Effector CD8-positive, alpha-beta T cell (primary cell): ENCODE measurements around the gene COL18A1.

Experiments
- DNase-seq: peaks from one replicate; lab custom pipeline; 2025; lab: John Stamatoyannopoulos, UW

Gene COL18A1

GRCh38 chr21:45479691-45480675 is 75.0 kb downstream of the COL18A1 start:
- peak; percentile 8 for DNase-seq

GRCh38 chr21:45480701-45481500 is 75.9 kb downstream of the COL18A1 start:
- no peak for DNase-seq

GRCh38 chr21:45481566-45481965 is 76.6 kb downstream of the COL18A1 start:
- no peak for DNase-seq

GRCh38 chr21:45481977-45482898 is 77.3 kb downstream of the COL18A1 start:
- no peak for DNase-seq

GRCh38 chr21:45482899-45483821 is 78.2 kb downstream of the COL18A1 start:
- DNase-seq: peak; percentile 9

- no peak for DNase-seq
These were observed 79.4 kb downstream of the COL18A1 start for GRCh38 chr21:45484318-45484717.

GRCh38 chr21:45485686-45486442 is 80.9 kb downstream of the COL18A1 start:
- no peak for DNase-seq

GRCh38 chr21:45486443-45487160 is 81.6 kb downstream of the COL18A1 start:
- DNase-seq: no peak

- no peak for DNase-seq
These were observed 82.3 kb downstream of the COL18A1 start for GRCh38 chr21:45487161-45487806.

GRCh38 chr21:45487891-45488600 is 83.1 kb downstream of the COL18A1 start:
- DNase-seq: no peak

- no peak for DNase-seq
These were observed 84.2 kb downstream of the COL18A1 start for GRCh38 chr21:45488931-45489721.

GRCh38 chr21:45489722-45489982 is 84.7 kb downstream of the COL18A1 start:
- DNase-seq: no peak

- no peak for DNase-seq
These were observed 85.2 kb downstream of the COL18A1 start for GRCh38 chr21:45490049-45490731.

GRCh38 chr21:45491056-45491455 is 86.1 kb downstream of the COL18A1 start:
- no peak for DNase-seq

GRCh38 chr21:45491623-45492022 is 86.7 kb downstream of the COL18A1 start:
- DNase-seq: no peak

GRCh38 chr21:45492765-45493164 is 87.8 kb downstream of the COL18A1 start:
- DNase-seq: no peak
